MM.1S (cell line): ENCODE results near the gene SCN1A.

Experiments
- EZH2 ChIP-seq: fragments of 300-600 bp; sonication (generic); optimal IDR thresholded peaks from 2 replicates; pipeline ENCODE3; 2017; ENCODE audit warnings: low read depth, mild to moderate bottlenecking, antibody characterized with exemption, low read length, mixed read lengths
- EZH2phosphoT487 ChIP-seq: fragments of 300-600 bp; sonication (generic); IDR thresholded peaks from 2 replicates; pipeline ENCODE4 v1.6.1; 2018; ENCODE audit warnings: antibody characterized with exemption, low read length
- TF ChIP-seq, protein P1 (sequence below): fragments of 300-600 bp; sonication (generic); IDR thresholded peaks from 2 replicates; pipeline ENCODE4 v1.5.1; 2016; ENCODE audit warnings: antibody characterized with exemption, low read length, mixed read lengths

DNA sequence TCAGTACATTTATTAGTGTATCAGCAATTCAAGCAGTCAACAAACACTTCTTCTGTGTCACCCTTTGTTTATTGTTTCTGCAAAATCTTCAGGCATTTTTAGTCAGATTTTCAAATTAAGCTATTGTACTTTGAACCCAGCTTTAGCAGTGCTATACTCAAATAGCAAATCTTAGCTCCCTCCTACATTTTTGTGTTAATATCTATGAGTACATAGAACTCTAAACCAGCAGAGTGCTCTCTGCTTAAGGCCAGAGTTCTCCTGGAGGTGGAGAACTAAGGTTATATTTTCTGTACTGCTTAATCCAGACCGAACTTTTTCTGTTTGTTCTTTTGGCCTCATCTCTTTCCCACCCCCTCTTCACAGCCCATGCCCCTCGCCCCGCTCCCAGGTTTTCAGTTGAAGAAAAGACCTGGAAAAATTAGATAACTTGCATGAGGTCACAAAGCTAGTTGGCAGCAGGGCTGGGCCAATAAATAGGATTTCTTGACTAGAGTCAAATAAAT is 29.2 kb upstream of the SCN1A start:
- TF ChIP-seq, protein P1, sequence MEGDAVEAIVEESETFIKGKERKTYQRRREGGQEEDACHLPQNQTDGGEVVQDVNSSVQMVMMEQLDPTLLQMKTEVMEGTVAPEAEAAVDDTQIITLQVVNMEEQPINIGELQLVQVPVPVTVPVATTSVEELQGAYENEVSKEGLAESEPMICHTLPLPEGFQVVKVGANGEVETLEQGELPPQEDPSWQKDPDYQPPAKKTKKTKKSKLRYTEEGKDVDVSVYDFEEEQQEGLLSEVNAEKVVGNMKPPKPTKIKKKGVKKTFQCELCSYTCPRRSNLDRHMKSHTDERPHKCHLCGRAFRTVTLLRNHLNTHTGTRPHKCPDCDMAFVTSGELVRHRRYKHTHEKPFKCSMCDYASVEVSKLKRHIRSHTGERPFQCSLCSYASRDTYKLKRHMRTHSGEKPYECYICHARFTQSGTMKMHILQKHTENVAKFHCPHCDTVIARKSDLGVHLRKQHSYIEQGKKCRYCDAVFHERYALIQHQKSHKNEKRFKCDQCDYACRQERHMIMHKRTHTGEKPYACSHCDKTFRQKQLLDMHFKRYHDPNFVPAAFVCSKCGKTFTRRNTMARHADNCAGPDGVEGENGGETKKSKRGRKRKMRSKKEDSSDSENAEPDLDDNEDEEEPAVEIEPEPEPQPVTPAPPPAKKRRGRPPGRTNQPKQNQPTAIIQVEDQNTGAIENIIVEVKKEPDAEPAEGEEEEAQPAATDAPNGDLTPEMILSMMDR = no peak
- TF ChIP-seq EZH2 (no peak), EZH2phosphoT487 (no peak)
